K562 (cell line): ENCODE data around the gene F12. TPM values are rescaled to one million over a fixed set of nuclear protein-coding genes. Genes with fewer than 3 reads are reported as not detected.

Source experiments
- CREB3L1 ChIP-seq: fragments of 450-650 bp; IDR thresholded peaks from 2 replicates; pipeline ENCODE4 v1.6.1; 2014; ENCODE audit warnings: low read depth, mild to moderate bottlenecking, moderate library complexity, borderline replicate concordance
- FOXA1 ChIP-seq: fragments of 450-650 bp; IDR thresholded peaks from 2 replicates; pipeline ENCODE4 v1.6.1; 2016; ENCODE audit warnings: mild to moderate bottlenecking, borderline replicate concordance
- JUNB ChIP-seq: fragments of 450-650 bp; formaldehyde crosslinking; conservative IDR thresholded peaks from 2 replicates; pipeline ENCODE4 v1.4.0; 2020; ENCODE audit warnings: mild to moderate bottlenecking
- LARP7 ChIP-seq: fragments of 450-650 bp; IDR thresholded peaks from 2 replicates; pipeline ENCODE4 v1.6.1; 2016
- NFE2 ChIP-seq: IDR thresholded peaks from 2 replicates; pipeline ENCODE4 v1.6.1; 2014; ENCODE audit warnings: antibody characterized with exemption, low read depth
- NR4A1 ChIP-seq, 2 experiments: fragments of 250-450 bp in 1 of 2; fragments of 450-650 bp in 1 of 2; sonication (Bioruptor Pico) in 1 of 2; IDR thresholded peaks; 2 replicates each; pipeline versions ENCODE4 v1.4.0 to v1.6.1; 2016 to 2020; ENCODE audit warnings: mild to moderate bottlenecking in 2 of 2, missing compliant biosample characterization in 1 of 2, missing genetic modification characterization in 1 of 2, moderate library complexity in 1 of 2
- PYGO2 ChIP-seq: fragments of 450-650 bp; IDR thresholded peaks from 2 replicates; pipeline ENCODE4 v1.6.1; 2016; ENCODE audit warnings: mild to moderate bottlenecking, missing genetic modification characterization, moderate library complexity, missing compliant biosample characterization
- RBBP5 ChIP-seq: fragments of 200-600 bp; sonication (generic); IDR thresholded peaks from 2 replicates; pipeline ENCODE4 v1.6.1; 2012; ENCODE audit warnings: borderline replicate concordance, mild to moderate bottlenecking, low read length, control low read depth, inconsistent platforms; ENCODE audit not compliant: insufficient read depth, poor library complexity, severe bottlenecking
- RBM39 ChIP-seq: fragments of 200-400 bp; formaldehyde crosslinking; optimal IDR thresholded peaks from 2 replicates; pipeline ENCODE3; 2018; ENCODE audit warnings: low read depth, low read length
- SMARCA4 ChIP-seq: fragments of 450-650 bp; IDR thresholded peaks from 2 replicates; pipeline ENCODE4 v1.6.1; 2016
- THRB ChIP-seq: fragments of 450-650 bp; formaldehyde crosslinking; conservative IDR thresholded peaks from 2 replicates; pipeline ENCODE4 v1.4.0; 2022; ENCODE audit warnings: mild to moderate bottlenecking, missing genetic modification characterization
- ZEB2 ChIP-seq: fragments of 450-650 bp; IDR thresholded peaks from 2 replicates; pipeline ENCODE4 v1.6.1; 2016
- ZNF395 ChIP-seq: fragments of 200-800 bp; sonication (Bioruptor generic); IDR thresholded peaks from 2 replicates; pipeline ENCODE4 v1.6.1; 2017; ENCODE audit warnings: missing genetic modification characterization, missing compliant biosample characterization
- ZNF592 ChIP-seq: fragments of 450-650 bp; IDR thresholded peaks from 2 replicates; pipeline ENCODE4 v1.6.1; 2017; ENCODE audit warnings: antibody characterized with exemption, mild to moderate bottlenecking
- polyA plus RNA-seq, 8 experiments: library from polyadenylated mRNA; depleted of rRNA in 4 of 8; stranded (reverse) in 5 of 8; unstranded in 3 of 8; fragments of >200 nt; fragmentation: Nextera tagmentation in 2 of 8; fragmentation: Illumina TruSeq in 1 of 8; extraction: Ambion mirVana in 2 of 8; extraction: Trizol in 1 of 8; gene quantifications; 2 replicates each; pipeline versions ENCODE4 v1.2.1 to v1.2.3, GENCODE V29; 2011 to 2014; ENCODE audit warnings: inconsistent platforms in 1 of 8, missing spikeins in 1 of 8
- total RNA-seq, 7 experiments: library from RNA; depleted of rRNA in 6 of 7; stranded (reverse); fragments of >200 nt in 6 of 7; fragmentation: Illumina TruSeq in 2 of 7; extraction: Trizol in 2 of 7; gene quantifications; 2 replicates each; pipeline versions ENCODE4 v1.2.1 to v1.2.3, GENCODE V29; 2011 to 2021; ENCODE audit warnings: low replicate concordance in 1 of 7

Gene F12
- total and polyA plus RNA-seq, 9 of the 15 experiments (the other 6 are each of a cell fraction or from before 2014, with no cell fraction given) = 0.59 to 18.3 (median 3.6) TPM

GRCh38 chr5:177378884-177379883 is 30.2 kb downstream of the F12 start (continued):
- TF ChIP-seq NR4A1 (CRISPR knock-in tag; IDR thresholded peaks at IDR 0.05) (no peak), NR4A1 (tag; IDR thresholded peaks at IDR 0.05) (peak; percentile 96), RBBP5 (no peak), SMARCA4 (peak; percentile 89), ZNF395 (CRISPR knock-in tag) (peak; percentile 95), ZNF592 (peak; percentile 99), RBM39 (peak; percentile 71), CREB3L1 (0 out of 2 replicates have a peak, but pooled peaks have one; percentile 29), PYGO2 (tag) (peak; percentile 56; the same call in 1 of the 2 replicates), NFE2 (peak; percentile 98), JUNB (no peak), THRB (CRISPR knock-in tag) (peak; percentile 10; the same call in 1 of the 2 replicates), ZEB2 (peak; percentile 64; the same call in 1 of the 2 replicates), FOXA1 (no peak), LARP7 (peak; percentile 88)
